ENCODE measurements around the gene RPS21. TPM values are rescaled to one million over a fixed set of nuclear protein-coding genes. Genes with fewer than 3 reads are reported as not detected.
A peak's percentile ranks its signal among the peaks of the same experiment; 100 is the strongest.

The RPS21 gene
- total and polyA plus RNA-seq, 4 donors = 222 to 4,827 (median 2,651) TPM

- peaks cover 0 to 29% (median 20%) of the 10 kb centered on the region in 4 donors for H3K36me3 ChIP-seq (ENCODE audit: control insufficient read depth in 4 of 4, insufficient read depth in 4 of 4, low read length in 4 of 4)
- no peak for ATAC-seq (ENCODE audit: insufficient read depth, low FRiP score)
- H3K4me3 ChIP-seq = peak overlapping the region; percentile 92
These were observed 1.2 kb downstream of the RPS21 start for GRCh38 chr20:62387933-62388635.

GRCh38 chr20:62388839-62389600, 2.1 kb downstream of the RPS21 start:
- Histone ChIP-seq H3K27me3 (ENCODE audit: control insufficient read depth in 3 of 3, insufficient read depth in 3 of 3, low read length in 2 of 3) (no peaks in the 10 kb centered on the region), H3K4me1 (ENCODE audit: control insufficient read depth in 5 of 5, insufficient read depth in 5 of 5, low read length in 5 of 5) (peaks cover 2 to 22% (median 7%) of the 10 kb centered on the region in 5 donors), H3K27ac (ENCODE audit: low read depth in 1 of 2, low read length in 1 of 2) (no peak overlapping the region), H3K4me3 (no peak overlapping the region), H3K9me3 (ENCODE audit: control insufficient read depth in 4 of 4, insufficient read depth in 3 of 4, low read length in 3 of 4) (no peaks in the 10 kb centered on the region), H3K36me3 (ENCODE audit: control insufficient read depth in 4 of 4, insufficient read depth in 4 of 4, low read length in 4 of 4) (peaks cover 0 to 37% (median 24%) of the 10 kb centered on the region in 4 donors), H3K9ac (ENCODE audit: insufficient read depth in 1 of 2, low read length in 2 of 2) (no peak overlapping the region)
- 86 to 88% methylated on average over 11 of the region's 11 CpGs for WGBS, 2 donors
- DNase-seq = no peak
- TF ChIP-seq CTCF (IDR thresholded peaks at IDR 0.05; ENCODE audit: control extremely low read depth, extremely low read depth) = no peak
- no peak for ATAC-seq (ENCODE audit: insufficient read depth, low FRiP score)

More at GRCh38 chr20:62387933-62388635, 1.2 kb downstream of the RPS21 start:
- TF ChIP-seq CTCF (IDR thresholded peaks at IDR 0.05; ENCODE audit: control extremely low read depth, extremely low read depth) = no peak
- Histone ChIP-seq H3K9me3 (ENCODE audit: control insufficient read depth in 4 of 4, insufficient read depth in 3 of 4, low read length in 3 of 4) (no peaks in the 10 kb centered on the region), H3K27me3 (ENCODE audit: control insufficient read depth in 3 of 3, insufficient read depth in 3 of 3, low read length in 2 of 3) (no peaks in the 10 kb centered on the region), H3K27ac (ENCODE audit: low read depth in 1 of 2, low read length in 1 of 2) (no peak overlapping the region), H3K9ac (ENCODE audit: insufficient read depth in 1 of 2, low read length in 2 of 2) (peak overlapping the region in 1 of 2 donors; percentile 73), H3K4me1 (ENCODE audit: control insufficient read depth in 5 of 5, insufficient read depth in 5 of 5, low read length in 5 of 5) (peaks cover 2 to 22% (median 7%) of the 10 kb centered on the region in 5 donors)
- WGBS, 2 donors = 73 to 83% methylated on average over 20 of the region's 20 CpGs
- no peak for DNase-seq

- no peak for TF ChIP-seq CTCF (IDR thresholded peaks at IDR 0.05; ENCODE audit: control extremely low read depth, extremely low read depth)
- DNase-seq (no peak), ATAC-seq (ENCODE audit: insufficient read depth, low FRiP score) (no peak)
- Histone ChIP-seq H3K27me3 (ENCODE audit: control insufficient read depth in 3 of 3, insufficient read depth in 3 of 3, low read length in 2 of 3) (no peaks in the 10 kb centered on the region), H3K4me3 (no peak overlapping the region), H3K9ac (ENCODE audit: insufficient read depth in 1 of 2, low read length in 2 of 2) (no peak overlapping the region), H3K9me3 (ENCODE audit: control insufficient read depth in 4 of 4, insufficient read depth in 3 of 4, low read length in 3 of 4) (no peaks in the 10 kb centered on the region), H3K4me1 (ENCODE audit: control insufficient read depth in 5 of 5, insufficient read depth in 5 of 5, low read length in 5 of 5) (peaks cover 2 to 22% (median 7%) of the 10 kb centered on the region in 5 donors), H3K36me3 (ENCODE audit: control insufficient read depth in 4 of 4, insufficient read depth in 4 of 4, low read length in 4 of 4) (peaks cover 0 to 44% (median 28%) of the 10 kb centered on the region in 4 donors), H3K27ac (ENCODE audit: low read depth in 1 of 2, low read length in 1 of 2) (no peak overlapping the region)
- 76 to 81% methylated on average over 5 of the region's 5 CpGs for WGBS, 2 donors
These were observed 2.7 kb downstream of the RPS21 start for GRCh38 chr20:62389601-62390087.
